GM19099 (cell line): Measurements from ENCODE around the gene PLEKHA1.

ENCODE experiments used
- POLR2A ChIP-seq: IDR thresholded peaks from 3 replicates; pipeline ENCODE4 v1.6.1; 2011; ENCODE audit warnings: low read depth; ENCODE audit not compliant: insufficient read length; ENCODE audit errors: extremely low read depth

Gene PLEKHA1

DNA sequence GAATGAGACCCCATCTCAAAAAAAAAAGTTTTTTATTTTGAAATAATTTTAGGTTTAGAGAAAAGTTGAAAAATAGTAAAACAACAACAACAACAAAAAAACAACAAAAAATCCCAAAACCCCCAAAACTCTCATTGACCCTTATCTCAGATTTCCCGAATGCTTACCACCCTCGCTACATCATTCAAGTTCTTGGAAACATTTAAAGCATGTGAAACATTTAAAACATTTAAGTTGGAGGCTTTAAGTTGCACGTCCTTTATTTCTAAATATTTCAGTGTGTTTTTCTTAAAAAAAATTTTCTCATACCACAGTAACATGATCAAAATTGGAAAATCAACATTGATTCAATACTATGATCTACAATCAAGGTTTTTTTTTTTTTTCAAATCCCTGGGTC is 79.6 kb downstream of the PLEKHA1 start:
- no peak for TF ChIP-seq POLR2A

DNA sequence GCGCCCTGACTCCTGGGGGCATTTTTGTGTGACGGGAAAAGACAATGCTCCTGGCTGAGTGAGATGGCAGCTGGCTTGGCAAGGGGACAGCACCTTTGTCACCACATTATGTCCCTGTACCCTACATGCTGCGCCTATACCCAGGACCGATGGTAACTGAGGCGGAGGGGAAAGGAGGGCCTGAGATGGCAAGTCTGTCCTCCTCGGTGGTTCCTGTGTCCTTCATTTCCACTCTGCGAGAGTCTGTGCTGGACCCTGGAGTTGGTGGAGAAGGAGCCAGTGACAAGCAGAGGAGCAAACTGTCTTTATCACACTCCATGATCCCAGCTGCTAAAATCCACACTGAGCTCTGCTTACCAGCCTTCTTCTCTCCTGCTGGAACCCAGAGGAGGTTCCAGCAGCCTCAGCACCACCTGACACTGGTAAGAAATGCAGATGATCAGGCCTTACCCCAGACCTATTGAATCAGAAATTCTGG is 80.1 kb downstream of the PLEKHA1 start, which contains the start of gene ARMS2:
Gene ARMS2 (plus strand): TSS at position 51 of the 478 bp plus-strand sequence. CDS start 75 bp downstream, at position 126.
- TF ChIP-seq POLR2A = no peak

DNA sequence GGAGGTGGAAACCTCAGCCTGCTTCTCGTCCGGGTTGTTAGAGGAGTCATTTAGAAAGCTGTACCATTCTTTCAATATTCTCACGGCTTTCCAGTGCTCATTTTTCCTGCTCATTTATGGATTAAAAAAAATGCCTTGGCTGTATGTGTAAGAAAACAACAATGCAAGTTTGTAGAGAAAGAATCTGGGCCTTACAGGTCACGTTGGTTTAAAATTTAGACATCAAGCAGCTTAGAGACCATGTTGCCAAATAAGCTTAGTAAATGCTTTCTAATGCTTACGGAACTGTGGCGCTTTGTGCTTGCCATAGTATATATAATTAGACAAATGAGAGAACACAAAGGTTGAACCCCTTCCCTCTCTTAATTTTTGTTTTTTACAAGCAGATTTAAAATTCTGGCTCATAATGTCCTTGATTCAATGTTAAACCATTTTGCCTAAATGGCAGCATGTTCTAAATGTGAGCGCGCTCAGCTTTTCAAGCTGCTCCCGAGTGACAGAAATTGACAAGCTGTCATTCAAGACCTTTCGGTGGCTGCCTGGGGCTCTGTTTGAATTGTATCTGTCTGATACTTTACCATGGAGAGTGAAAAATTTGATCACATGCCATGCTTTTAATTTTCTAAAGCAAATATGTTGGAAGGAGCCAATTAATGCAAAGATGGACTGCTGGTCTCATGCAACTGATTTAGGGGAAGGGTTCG is 81.0 kb downstream of the PLEKHA1 start:
- no peak for TF ChIP-seq POLR2A

DNA sequence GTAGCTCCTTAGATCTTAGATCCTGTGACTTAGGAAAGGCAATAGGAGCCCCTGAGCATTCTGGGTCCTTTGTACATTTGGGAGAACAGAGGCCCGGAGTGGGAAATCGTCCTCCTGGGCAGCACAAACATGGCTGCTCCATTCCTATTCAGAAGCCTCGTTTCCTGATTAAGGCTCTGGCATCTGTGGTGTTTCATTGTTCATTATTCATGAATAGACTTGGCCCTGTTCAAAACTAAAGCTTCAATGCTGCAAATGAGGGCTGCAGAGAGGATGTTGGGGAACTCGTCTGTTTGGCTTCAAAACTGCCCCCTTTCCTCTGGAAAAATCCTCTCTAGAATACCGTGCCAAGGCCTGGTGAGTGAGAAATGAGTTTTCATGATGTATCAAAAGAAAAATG is 83.4 kb downstream of the PLEKHA1 start:
- no peak for TF ChIP-seq POLR2A

DNA sequence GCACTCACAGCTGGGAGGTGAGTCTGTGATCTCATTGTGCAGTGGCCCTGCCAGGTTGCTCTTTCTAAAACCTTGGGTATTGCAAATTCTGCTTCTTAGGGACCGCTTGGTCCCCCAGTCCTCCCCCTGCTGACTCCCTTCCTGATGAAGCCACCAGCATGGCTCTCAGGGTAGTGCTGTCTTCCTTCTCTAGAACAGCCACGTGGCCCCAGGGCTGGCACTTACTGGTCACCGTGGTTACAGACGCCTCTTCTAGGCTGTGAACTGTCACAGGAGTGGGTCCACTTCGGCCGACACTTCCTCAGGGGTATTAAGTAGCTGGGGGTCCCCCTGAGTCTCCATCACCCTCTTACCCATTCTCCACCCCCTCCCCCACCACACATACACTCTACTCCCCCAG is 84.2 kb downstream of the PLEKHA1 start:
- no peak for TF ChIP-seq POLR2A

DNA sequence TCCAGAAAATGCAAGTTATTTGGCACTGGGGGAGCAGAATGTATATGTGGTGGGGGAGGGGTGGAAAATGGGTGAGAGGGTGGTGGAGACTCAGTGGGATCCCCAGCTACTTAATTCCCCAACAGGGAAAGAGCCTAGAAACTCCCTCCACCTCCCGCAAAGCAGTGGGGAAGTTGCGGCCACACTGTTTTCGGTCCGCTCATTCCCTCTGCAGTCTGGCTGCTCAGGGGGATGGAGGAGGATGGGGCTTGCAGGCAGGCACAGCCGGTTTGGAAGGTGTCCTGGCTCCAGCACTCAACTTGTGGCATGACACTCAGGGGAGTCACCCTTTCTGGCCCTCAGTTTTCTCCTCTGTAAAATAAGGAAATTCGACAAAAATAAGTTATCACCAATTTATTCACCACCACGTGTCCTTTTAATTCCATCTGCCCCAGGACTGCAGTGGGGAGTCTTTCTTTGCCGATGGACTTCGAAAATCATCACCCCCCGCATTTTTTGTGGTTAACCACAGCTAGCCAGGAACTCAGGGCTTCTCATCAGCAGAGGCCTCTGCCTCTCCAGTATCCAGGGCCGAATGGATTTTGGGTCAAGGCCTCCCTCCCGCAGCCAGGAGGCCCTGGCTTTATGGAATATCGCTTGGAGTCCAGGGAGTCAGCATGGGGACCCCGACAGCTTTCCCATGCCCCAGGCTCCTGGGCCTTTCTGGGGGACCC is 85.2 kb downstream of the PLEKHA1 start:
- no peak for TF ChIP-seq POLR2A

DNA sequence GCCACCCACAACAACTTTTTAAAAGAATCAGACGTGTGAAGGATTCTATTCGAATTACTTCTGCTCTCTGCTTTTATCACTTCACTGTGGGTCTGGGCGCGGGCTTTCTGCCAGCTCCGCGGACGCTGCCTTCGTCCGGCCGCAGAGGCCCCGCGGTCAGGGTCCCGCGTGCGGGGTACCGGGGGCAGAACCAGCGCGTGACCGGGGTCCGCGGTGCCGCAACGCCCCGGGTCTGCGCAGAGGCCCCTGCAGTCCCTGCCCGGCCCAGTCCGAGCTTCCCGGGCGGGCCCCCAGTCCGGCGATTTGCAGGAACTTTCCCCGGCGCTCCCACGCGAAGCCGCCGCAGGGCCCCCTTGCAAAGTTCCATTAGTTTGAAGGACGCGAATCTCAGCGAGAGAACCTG is 86.4 kb downstream of the PLEKHA1 start:
- TF ChIP-seq POLR2A = no peak

DNA sequence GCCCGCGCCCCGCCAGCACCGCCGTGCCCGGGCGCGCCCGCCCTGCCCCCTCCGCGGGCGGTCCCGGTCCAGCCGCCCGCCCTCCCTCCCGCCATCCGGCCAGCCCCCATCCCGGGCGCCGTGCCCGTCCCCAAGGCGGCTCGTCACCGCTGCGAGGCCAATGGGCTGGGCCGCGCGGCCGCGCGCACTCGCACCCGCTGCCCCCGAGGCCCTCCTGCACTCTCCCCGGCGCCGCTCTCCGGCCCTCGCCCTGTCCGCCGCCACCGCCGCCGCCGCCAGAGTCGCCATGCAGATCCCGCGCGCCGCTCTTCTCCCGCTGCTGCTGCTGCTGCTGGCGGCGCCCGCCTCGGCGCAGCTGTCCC is 86.8 kb downstream of the PLEKHA1 start, which contains the start of gene HTRA1:
Gene HTRA1 (plus strand): TSS at position 187 of the 362 bp plus-strand sequence. CDS start 100 bp downstream, at position 287.
- no peak for TF ChIP-seq POLR2A

DNA sequence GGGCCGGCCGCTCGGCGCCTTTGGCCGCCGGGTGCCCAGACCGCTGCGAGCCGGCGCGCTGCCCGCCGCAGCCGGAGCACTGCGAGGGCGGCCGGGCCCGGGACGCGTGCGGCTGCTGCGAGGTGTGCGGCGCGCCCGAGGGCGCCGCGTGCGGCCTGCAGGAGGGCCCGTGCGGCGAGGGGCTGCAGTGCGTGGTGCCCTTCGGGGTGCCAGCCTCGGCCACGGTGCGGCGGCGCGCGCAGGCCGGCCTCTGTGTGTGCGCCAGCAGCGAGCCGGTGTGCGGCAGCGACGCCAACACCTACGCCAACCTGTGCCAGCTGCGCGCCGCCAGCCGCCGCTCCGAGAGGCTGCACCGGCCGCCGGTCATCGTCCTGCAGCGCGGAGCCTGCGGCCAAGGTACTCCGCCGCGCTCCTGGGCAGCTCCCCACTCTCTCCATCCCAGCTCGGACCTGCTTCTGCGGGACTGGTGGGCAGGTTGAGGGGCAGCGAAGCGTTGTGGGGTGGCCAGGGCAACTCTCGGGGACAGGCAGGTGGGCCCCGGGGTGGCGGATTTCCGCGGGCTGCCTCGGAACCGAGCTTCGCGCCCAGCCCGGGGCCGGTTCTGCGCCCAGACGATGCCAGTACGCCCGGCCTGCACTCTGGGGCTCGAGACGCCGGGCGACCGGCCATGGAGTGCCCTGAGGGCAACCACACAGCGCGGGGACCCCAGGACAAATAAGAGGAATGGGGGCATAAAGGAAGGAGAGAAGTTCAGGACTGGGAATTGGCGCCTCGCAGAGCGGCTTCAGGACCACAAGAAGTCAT is 87.4 kb downstream of the PLEKHA1 start:
- no peak for TF ChIP-seq POLR2A

DNA sequence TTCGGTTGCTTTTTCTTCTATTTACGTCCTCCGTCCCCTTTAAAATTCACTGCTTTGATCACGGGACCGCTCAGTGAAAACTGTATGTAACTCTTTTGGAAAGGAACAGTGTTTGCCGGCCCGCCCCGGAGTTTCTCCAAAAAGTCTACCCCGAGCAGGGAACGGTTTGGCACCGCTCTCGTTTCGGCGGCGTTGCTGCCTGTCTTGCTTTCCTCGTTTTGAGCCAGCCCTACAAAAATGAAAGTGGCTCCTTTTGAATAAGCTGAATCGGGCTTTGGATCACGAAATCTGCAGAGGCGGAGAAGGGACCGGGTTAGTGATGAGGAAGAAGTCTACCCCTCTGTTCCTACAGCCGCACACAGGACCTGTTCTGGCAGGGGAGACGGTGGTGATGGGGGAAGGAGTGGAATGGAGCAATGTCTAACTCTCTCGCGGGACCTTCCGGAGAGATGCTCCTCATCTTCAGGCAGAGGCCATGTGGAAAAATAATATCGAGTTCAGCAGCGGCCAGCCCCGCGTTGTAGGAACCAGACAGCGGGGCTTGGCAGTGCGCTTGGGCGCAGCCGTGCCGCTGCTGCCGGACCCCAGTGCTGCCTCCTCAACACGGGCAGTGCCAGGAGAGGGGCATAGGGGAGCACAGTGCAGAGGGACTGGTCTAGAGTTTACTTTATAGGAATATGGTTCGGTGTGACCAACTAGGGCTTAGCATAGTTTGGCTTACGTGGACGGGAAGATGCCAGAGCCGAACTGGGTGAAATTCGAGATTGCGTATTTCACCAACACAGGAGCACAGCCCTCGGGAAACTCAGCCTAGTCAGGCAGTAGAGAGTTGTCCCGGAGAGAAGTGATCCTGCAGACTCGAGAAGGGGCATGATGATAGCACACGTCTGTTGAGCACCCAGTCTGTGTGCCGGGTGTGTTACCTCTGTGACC is 88.3 kb downstream of the PLEKHA1 start:
- TF ChIP-seq POLR2A = no peak

DNA sequence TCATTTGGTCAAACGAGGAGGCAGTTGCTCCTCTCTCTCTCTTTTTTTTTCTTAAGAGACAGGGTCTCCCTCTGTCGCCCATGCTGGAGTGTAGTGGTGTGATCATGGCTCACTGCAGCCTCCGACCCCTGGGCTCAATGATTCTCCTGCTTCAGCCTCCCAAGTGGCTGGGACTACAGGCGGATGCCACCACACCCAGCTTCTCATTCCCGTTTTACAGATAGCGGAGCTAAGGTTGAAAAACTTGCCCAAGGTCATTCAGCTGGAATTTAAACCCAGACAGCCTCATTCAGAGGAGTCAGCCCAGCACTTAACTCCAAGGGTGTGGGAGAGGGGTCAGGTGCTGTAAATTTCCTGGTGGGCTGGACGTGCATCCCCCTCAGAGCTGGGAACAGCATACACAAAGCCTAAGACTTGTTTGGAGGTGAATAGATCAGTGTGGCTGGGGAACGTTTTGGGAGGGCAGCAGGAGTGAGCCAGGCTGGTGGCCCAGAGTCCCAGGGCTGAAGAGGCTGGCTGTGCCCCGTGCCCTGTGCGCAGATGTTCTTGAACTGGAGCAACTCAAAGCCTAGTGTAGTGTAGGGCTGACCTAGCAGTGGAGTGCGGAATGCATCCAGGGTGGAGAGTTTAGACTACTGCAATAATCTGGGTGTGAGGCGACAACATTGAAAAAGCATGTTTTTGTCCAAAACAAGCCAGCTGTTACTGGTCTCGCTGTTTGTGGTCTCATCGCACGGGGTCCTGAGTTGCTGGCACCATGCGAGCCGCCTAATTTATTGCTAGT is 89.2 kb downstream of the PLEKHA1 start:
- no peak for TF ChIP-seq POLR2A

DNA sequence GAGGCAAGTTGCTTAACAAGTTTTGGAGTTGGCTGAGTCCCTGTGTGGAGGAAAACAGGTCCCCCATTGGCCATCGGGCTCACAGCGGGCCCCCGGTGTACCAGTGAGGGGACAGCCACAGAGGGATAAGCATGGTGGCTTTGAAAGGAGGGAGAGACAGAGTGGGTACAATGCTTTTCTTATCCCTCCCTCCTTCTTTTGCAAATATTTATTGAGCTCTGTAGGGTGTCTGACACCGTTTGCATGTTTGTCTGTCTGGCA is 89.7 kb downstream of the PLEKHA1 start:
- no peak for TF ChIP-seq POLR2A

DNA sequence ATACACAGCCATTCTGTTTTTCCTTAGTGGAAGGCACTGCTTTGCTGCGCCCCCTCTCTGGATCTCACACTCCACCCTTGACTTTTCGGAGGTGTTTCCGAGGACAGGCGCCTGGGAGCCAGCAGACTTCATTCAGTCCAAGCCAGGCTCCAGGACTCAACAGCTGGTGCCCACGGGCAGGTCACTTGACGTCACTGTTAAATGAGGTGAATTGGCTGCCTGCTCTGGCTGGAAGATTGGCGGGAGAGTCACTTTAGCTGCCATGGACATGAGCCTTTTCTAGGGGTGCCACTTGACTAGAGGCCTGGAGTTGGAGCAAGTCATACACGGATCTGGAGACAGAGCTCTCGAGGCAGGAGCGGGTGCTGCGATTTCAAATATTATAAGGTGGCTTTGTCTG is 90.1 kb downstream of the PLEKHA1 start:
- TF ChIP-seq POLR2A = no peak
